Activated T-helper 17 cell treated with anti-CD3 and anti-CD28 coated beads, Interleukin-2, amount 50 U/mL, for 72 hours (primary cell): Measurements from ENCODE around the gene PTPRJ. TPM values are rescaled to one million over a fixed set of nuclear protein-coding genes. Genes with fewer than 3 reads are reported as not detected.
A peak's percentile ranks its signal among the peaks of the same experiment; 100 is the strongest.

Source experiments
- ATAC-seq: fragments of 150-1000 bp; cut with Tn5 transposase; replicated peaks from 2 replicates; pipeline ENCODE4 v1.10.0; 2021; ENCODE audit warnings: mild to moderate bottlenecking, moderate library complexity
- H3K27ac Mint-ChIP-seq: one replicate; pipeline ENCODE4 v1.8.0; 2022; ENCODE audit warnings: mixed read lengths
- H3K27me3 Mint-ChIP-seq: one replicate; pipeline ENCODE4 v1.8.0; 2022; ENCODE audit warnings: mixed read lengths
- H3K36me3 Mint-ChIP-seq: one replicate; pipeline ENCODE4 v1.8.0; 2022; ENCODE audit warnings: low read depth, mild to moderate bottlenecking, mixed read lengths
- H3K4me1 Mint-ChIP-seq: one replicate; pipeline ENCODE4 v1.8.0; 2022; ENCODE audit warnings: mixed read lengths
- H3K4me3 Mint-ChIP-seq: one replicate; pipeline ENCODE4 v1.8.0; 2022; ENCODE audit warnings: mild to moderate bottlenecking, mixed read lengths
- H3K9me3 Mint-ChIP-seq: one replicate; pipeline ENCODE4 v1.8.0; 2022; ENCODE audit warnings: mixed read lengths
- total RNA-seq, 2 donors: library from RNA; stranded (reverse); gene quantifications; one replicate each; pipeline ENCODE4 v1.2.3, GENCODE V29; 2022

Gene PTPRJ
- total RNA-seq, 2 donors from 2014 or later: 36.1 to 52.8 TPM

DNA sequence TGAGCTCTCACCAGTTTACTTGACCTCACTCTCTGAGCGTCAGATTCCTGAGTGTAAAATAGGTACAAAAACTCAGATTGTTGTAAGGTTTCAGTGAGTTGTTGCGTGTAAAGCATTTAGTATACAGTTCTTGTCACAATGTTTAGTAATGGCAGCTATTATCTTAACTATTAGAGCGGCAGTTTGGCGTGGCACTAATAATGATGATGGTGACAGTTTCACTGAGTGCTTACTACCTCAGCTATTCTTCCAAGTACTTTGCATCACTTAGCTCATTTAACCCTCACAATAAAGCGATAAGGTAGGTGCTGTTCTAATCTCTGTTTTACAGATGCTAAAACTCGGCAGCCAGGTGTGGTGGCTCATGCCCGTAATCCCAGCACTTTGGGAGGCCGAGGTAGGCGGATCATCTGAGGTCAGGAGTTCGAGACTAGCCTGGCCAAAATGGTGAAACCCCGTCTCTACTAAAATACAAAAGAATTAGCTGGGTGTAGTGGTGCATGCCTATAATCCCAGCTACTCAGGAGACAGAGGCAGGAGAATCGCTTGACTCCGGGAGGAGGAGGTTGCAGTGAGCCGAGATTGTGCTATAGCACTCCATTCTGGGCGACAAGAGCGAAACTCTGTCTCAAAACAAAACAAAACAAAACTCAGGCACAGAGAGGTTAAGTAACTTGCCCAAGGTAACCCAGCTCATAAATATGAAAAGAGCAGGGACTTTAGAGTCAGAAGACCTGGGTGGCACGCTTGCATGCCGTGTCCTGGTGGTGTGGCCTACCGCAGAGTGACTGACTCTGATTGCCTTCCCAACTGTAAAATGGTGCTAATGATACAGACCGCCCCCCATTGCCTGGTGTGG, 76.2 kb downstream of the PTPRJ start:
- H3K9me3 Mint-ChIP-seq: peaks cover 4% of the 10 kb centered on the region
- H3K27me3 Mint-ChIP-seq: no peaks in the 10 kb centered on the region
- peaks cover 8% of the 10 kb centered on the region for H3K36me3 Mint-ChIP-seq
- no peak for ATAC-seq
- peak overlapping the region; percentile 79 for H3K4me3 Mint-ChIP-seq
- H3K27ac Mint-ChIP-seq: peak overlapping the region; percentile 83
- H3K4me1 Mint-ChIP-seq: peaks cover 55% of the 10 kb centered on the region

DNA sequence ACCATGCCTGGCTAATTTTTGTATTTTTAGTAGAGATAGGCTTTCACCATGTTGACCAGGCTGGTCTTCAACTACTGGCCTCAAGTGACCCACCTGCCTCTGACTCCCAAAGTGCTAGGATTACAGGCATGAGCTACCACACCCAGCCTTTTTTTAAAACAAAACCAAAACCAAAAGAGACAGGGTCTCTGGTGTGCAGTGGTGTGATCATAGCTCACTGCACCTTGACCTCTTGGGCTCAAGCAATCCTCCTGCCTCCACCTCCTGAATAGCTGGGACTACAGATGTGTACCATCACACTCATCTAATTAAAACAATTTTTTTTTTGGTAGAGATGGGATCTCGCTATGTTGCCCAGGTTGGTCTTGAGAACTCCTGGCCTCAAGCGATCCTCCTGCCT, 77.7 kb downstream of the PTPRJ start:
- H3K9me3 Mint-ChIP-seq: peaks cover 4% of the 10 kb centered on the region
- peaks cover 43% of the 10 kb centered on the region for H3K4me1 Mint-ChIP-seq
- peak overlapping the region; percentile 32 for H3K27ac Mint-ChIP-seq
- H3K4me3 Mint-ChIP-seq: peak overlapping the region; percentile 79
- H3K36me3 Mint-ChIP-seq: no peaks in the 10 kb centered on the region
- ATAC-seq: no peak
- H3K27me3 Mint-ChIP-seq: no peaks in the 10 kb centered on the region

DNA sequence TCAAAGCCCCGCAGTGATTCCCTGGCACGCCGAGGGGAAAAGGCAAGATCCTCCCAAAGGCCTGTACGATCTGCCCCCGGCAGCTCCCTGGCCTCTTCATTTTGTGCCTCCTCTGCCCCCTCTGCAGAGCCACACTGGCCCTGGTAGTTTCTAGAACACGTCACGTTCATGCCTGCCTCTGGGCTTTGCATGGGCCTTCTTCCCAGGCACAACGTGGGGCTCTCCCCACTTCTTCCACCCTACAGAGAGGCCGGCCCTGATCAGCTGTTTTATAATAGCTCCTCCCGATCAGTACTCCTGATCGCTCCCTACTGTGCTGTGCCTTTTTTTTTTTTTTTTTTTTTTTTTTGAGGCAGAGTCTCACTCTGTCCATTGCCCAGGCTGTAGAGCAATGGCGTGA, 78.4 kb downstream of the PTPRJ start:
- H3K36me3 Mint-ChIP-seq: no peaks in the 10 kb centered on the region
- no peak for ATAC-seq
- H3K9me3 Mint-ChIP-seq: peaks cover 4% of the 10 kb centered on the region
- peaks cover 43% of the 10 kb centered on the region for H3K4me1 Mint-ChIP-seq
- H3K4me3 Mint-ChIP-seq: peak overlapping the region; percentile 79
- no peaks in the 10 kb centered on the region for H3K27me3 Mint-ChIP-seq
- no peak overlapping the region for H3K27ac Mint-ChIP-seq

DNA sequence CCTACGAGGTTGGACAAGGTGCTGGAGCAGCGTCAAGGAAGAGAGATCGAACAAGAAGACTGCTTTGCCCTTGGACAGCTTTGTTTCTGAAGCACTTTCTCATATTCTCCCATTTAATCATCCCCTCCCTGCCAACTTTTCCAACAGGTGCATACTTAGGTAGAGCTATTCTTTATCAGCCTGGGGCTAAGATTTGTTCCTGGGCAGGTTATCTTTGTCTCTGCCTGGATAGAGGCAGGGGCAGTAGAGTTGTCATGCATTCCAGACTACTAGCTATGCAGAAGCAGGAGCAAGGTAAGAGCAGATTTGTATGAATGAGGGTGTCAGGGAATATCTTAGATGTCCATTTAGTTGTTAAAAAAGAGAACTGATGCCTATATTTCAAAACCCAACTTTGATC, 82.3 kb downstream of the PTPRJ start:
- peaks cover 8% of the 10 kb centered on the region for H3K36me3 Mint-ChIP-seq
- ATAC-seq: no peak
- no peaks in the 10 kb centered on the region for H3K9me3 Mint-ChIP-seq
- H3K27ac Mint-ChIP-seq: no peak overlapping the region
- peaks cover 22% of the 10 kb centered on the region for H3K4me1 Mint-ChIP-seq
- H3K27me3 Mint-ChIP-seq: no peaks in the 10 kb centered on the region
- H3K4me3 Mint-ChIP-seq: no peak overlapping the region

DNA sequence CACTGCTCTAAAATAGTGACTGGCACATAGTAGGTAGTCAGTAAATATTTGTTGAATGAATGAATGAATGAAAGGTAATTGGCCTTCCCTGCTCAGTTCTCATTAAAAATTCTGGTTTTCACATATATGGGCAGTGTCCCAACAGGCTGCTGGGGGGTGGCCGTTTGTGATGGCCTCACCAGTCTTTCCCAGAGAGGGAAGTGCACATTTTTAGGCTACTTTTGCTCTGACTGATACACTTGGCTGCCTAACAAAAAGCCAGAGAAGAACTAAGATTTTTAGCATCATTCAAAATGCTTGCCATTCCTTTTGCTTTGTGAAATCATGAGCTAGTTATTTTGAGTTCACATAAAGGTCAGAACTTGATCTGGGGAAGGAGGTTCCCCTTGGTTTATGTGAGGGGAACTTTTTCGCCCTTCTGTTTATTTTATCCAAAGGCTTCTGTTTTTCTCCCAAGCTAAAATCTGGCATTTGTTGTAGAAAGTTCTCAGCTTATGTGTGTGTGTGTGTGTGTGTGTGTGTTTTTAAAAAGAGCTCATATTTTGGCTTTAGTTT, 83.1 kb downstream of the PTPRJ start:
- no peaks in the 10 kb centered on the region for H3K27me3 Mint-ChIP-seq
- peaks cover 16% of the 10 kb centered on the region for H3K36me3 Mint-ChIP-seq
- no peak overlapping the region for H3K4me3 Mint-ChIP-seq
- peak overlapping the region; percentile 53 for H3K27ac Mint-ChIP-seq
- peaks cover 20% of the 10 kb centered on the region for H3K4me1 Mint-ChIP-seq
- H3K9me3 Mint-ChIP-seq: no peaks in the 10 kb centered on the region
- no peak for ATAC-seq

DNA sequence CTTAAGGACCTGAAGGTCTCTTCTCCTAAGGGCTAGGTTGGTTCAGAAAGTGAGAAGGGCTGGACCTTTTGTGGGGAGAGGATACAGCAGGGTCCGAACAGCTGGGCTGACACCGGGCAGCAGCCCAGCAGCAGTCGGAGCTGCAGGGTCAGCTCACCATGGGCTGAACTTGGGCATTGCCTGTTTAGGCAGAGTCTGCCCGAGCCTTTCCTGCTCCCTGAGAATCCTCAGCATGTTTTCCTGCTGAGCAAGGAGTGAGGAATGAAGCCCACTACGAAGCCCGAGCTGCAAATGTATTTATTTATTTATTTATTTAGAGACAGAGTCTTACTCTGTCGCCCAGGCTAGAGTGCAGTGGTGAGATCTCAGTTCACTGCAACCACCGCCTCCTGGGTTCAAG, 83.9 kb downstream of the PTPRJ start:
- Mint-ChIP-seq H3K27ac (no peak overlapping the region), H3K4me1 (peaks cover 18% of the 10 kb centered on the region), H3K36me3 (peaks cover 24% of the 10 kb centered on the region), H3K27me3 (no peaks in the 10 kb centered on the region), H3K4me3 (no peak overlapping the region), H3K9me3 (no peaks in the 10 kb centered on the region)
- no peak for ATAC-seq

DNA sequence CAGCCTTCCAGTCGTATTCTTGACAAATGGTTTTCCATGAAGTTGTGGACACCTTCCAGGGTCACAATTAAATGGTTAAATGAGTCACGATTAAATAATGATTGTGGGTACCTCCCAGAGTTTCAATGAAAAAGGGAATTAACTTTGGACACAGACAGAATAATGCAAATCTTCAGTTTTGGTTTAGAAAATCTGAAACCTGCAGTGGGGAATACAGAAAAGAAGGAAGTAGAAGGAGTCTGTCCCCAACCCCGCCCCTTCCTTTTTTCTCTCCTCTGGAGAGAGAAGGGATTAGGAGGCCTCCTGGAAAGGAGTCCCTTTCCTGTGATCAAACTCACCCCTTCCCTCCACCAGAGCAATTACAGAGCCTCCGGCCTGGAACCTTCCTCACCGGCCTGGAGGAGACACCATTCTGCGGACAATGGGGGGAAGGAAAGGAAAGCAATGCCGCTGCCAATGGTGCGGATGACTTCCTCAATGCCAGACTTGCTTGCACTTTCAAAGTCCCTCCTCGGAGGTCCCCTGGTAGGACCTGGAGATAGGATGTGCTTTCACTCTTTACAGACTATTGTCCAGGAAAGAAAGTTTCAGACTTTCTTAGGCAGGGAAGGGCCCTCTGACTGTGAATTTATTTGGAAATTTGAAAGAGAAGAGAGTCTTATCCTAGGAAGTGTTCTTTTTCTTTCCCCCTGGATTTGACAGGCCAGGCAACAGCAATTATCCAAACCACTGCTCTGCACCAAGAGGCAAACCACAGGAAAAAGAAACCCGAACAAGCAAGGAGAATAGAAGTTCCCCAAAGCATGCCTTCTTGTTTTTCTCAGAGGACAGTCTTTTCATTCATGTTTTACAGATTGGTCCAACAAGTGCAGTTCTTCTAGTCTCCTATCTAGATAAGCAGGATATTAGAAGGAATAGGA, 86.8 kb downstream of the PTPRJ start:
- no peaks in the 10 kb centered on the region for H3K9me3 Mint-ChIP-seq
- no peak overlapping the region for H3K27ac Mint-ChIP-seq
- peaks cover 37% of the 10 kb centered on the region for H3K36me3 Mint-ChIP-seq
- H3K4me3 Mint-ChIP-seq: no peak overlapping the region
- H3K27me3 Mint-ChIP-seq: no peaks in the 10 kb centered on the region
- ATAC-seq: no peak
- H3K4me1 Mint-ChIP-seq: peaks cover 10% of the 10 kb centered on the region

DNA sequence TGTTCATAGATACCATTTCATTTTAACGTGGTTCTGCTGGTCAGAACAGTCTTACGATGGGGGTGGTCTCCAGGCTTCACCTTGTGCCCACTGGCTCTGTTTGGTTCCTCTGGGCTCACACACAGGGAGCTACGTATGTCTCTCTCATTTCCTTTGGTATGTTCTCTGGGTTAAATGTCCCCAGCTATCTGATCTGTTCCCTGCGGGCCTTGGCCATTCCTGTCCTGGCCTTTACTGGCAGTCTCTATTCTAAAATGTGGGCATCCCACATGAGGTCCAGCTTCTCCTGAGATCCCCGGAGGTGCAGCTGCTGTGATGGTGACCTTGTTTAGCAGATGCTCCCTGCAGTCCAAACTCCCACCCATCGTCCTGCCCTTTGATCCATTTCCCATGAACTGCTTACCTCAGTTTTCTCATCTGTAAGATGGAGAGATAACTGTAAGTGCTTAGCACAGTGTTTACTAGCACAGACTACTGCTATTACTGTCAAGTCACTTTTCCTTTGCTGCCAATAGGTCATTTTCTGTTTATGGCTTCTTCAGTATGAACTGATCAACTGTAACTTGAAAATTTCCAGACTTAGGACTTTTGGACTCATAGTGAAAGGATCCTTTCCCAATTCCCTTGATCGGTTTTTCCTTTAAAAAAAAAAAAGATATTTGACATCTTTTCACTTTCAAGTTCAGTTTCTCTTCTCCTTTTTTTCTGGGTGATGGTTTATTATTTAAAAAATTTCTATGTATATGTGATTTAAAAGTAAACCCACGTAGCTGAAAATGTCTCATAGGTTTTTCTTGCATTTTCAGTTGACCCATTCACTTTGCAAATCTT, 92.9 kb downstream of the PTPRJ start:
- no peak overlapping the region for H3K27ac Mint-ChIP-seq
- H3K36me3 Mint-ChIP-seq: peaks cover 40% of the 10 kb centered on the region
- H3K4me1 Mint-ChIP-seq: peaks cover 11% of the 10 kb centered on the region
- no peaks in the 10 kb centered on the region for H3K27me3 Mint-ChIP-seq
- ATAC-seq: peak; percentile 40
- no peak overlapping the region for H3K4me3 Mint-ChIP-seq
- H3K9me3 Mint-ChIP-seq: no peaks in the 10 kb centered on the region

DNA sequence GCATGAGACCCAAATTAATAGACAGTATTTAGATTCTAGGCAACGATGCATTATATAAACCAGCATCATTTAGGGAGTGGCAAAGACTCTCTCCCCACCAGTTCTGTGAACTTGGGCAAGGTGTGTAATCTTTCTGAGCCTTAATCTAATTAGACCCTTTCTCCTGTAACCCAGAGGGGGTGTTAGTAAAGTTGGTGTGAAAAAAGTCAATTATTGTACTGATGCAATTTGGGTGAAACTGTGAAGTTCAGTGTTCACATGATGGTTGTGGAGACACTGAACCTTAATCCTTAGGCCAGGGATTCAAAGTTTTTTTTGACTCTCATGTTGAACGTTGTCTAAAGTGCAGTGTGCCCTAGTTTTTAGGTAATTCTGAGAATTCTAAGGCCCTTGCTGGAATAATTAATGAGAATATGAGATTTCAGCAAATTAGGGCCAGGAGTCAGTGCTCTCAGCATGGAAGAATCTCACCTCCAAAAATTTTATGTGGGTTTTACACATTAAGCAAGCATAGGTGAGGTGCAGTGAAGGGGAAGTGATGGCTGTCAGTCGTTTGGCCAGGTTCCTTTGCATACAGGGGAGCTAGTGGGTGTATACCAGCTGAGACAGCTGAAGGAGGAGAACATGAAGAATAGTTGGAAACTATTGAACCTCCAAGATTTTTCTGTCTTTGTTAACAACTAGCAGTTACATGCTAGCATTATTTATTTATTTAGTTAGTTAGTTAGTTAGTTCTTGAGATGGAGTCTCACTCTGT, 94.2 kb downstream of the PTPRJ start:
- H3K36me3 Mint-ChIP-seq: peaks cover 30% of the 10 kb centered on the region
- H3K4me3 Mint-ChIP-seq: no peak overlapping the region
- no peaks in the 10 kb centered on the region for H3K27me3 Mint-ChIP-seq
- H3K27ac Mint-ChIP-seq: no peak overlapping the region
- no peak for ATAC-seq
- no peaks in the 10 kb centered on the region for H3K9me3 Mint-ChIP-seq
- peaks cover 14% of the 10 kb centered on the region for H3K4me1 Mint-ChIP-seq

DNA sequence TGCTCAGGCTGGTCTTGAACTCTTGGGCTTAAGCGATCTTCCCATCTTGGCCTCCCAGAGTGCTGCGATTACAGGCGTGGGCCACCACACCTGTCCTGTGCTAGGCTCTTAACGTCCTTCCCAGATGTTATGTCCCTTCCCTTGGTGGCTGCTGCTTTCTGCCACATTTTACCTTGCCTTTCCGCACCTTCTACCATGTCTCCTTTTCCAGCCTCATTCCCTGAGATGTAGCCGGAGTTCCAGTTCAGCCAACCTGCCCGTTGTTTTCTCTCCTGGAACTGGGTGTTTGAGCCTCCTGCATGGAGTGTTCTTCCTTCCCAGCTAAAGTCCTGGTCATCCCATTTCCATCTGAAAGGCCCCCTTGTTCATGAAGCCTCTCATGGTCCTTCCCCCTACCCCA, 95.3 kb downstream of the PTPRJ start:
- Mint-ChIP-seq H3K4me3 (no peak overlapping the region), H3K27me3 (no peaks in the 10 kb centered on the region), H3K9me3 (no peaks in the 10 kb centered on the region), H3K27ac (no peak overlapping the region), H3K4me1 (peaks cover 14% of the 10 kb centered on the region), H3K36me3 (peaks cover 22% of the 10 kb centered on the region)
- ATAC-seq: no peak

DNA sequence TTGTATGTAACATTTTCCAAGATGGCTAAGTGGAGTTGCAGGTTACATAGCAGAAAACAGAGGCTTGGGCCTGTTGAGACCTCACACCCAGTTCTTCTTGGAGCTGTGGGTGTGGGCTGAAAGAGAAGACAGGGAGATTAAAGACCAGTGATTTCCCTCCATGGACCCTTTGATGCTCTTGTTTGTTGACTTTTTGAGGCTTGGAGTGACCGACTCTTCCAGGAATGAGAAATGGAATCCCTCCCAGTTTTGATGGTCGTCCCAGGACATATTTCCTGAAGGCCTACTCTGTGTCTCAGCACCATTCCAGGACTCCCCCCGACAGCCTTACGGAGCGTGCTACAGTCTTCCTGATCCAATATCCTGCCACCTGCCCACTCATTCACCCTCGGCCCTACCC, 96.9 kb downstream of the PTPRJ start:
- Mint-ChIP-seq H3K4me3 (no peak overlapping the region), H3K9me3 (no peaks in the 10 kb centered on the region), H3K4me1 (peaks cover 14% of the 10 kb centered on the region), H3K27me3 (no peaks in the 10 kb centered on the region), H3K36me3 (peaks cover 20% of the 10 kb centered on the region), H3K27ac (no peak overlapping the region)
- no peak for ATAC-seq

DNA sequence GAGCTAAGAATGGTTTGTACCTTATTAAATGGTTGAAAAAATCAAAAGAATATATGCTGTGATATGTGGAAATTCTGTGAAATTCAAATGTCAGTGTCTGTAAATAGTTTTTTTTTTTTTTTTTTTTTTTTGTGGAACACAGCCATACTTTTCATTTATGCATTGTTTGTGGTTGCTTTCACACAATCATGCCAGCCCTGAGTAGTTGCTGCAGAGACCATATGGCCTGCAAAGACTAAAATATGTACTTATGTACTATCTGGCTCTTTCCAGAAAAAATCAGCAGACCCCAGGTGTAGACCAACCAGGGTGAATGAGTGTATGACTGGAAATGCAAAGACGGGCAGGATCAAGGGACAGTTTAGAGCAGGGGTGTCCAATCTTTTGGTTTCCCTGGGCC, 98.3 kb downstream of the PTPRJ start:
- H3K4me1 Mint-ChIP-seq: peaks cover 13% of the 10 kb centered on the region
- H3K27me3 Mint-ChIP-seq: no peaks in the 10 kb centered on the region
- H3K36me3 Mint-ChIP-seq: peaks cover 22% of the 10 kb centered on the region

DNA sequence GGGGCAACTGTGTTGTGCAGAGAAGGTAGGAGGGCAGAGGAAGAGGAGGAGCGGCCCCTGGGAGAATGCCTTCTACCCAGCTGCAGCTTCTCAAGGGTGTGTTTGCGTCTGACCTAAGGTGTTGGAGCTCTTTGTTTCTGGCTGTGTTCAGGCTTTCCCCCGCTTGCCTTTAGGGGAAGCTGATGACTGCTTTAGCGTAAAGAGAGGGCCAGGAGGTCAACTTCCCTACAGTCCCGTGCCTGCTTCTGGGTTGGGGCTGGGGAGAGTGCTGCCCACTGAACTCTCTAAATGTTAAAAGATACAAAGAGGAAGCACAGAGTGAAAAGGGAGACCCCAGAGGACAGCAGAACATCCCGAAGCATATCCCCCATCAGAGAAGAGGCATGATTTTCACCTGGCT, 99.2 kb downstream of the PTPRJ start:
- Mint-ChIP-seq H3K36me3 (peaks cover 27% of the 10 kb centered on the region), H3K4me1 (peaks cover 17% of the 10 kb centered on the region), H3K4me3 (no peak overlapping the region)

More for the DNA sequence above, 98.3 kb downstream of the PTPRJ start:
- Mint-ChIP-seq H3K9me3 (no peaks in the 10 kb centered on the region), H3K27ac (no peak overlapping the region), H3K4me3 (no peak overlapping the region)
- no peak for ATAC-seq

More for the DNA sequence above, 99.2 kb downstream of the PTPRJ start:
- no peak for ATAC-seq
- no peak overlapping the region for H3K27ac Mint-ChIP-seq
- H3K27me3 Mint-ChIP-seq: no peaks in the 10 kb centered on the region
- no peaks in the 10 kb centered on the region for H3K9me3 Mint-ChIP-seq
